Small intestine (tissue), 7 donors: ENCODE results near the gene SIX5. TPM values are rescaled to one million over a fixed set of nuclear protein-coding genes. Genes with fewer than 3 reads are reported as not detected.
A peak's percentile ranks its signal among the peaks of the same experiment; 100 is the strongest.

Experiments
- DNase-seq, 2 donors: peaks; one replicate each; pipeline versions ENCODE4 v3.0.0 to v3.0.0-alpha.2; 2013
- FAIRE-seq: peaks from 2 replicates; lab custom pipeline; 2012; peaks lifted over from hg19 to GRCh38; lab: Jason Lieb, UNC
- H3K27ac ChIP-seq, 3 donors: one replicate each; pipeline ENCODE4 v1.5.1; 2013; ENCODE audit warnings: low read length in 2 of 3, mild to moderate bottlenecking in 2 of 3, control low read depth in 1 of 3, inconsistent platforms in 1 of 3, low read depth in 1 of 3, moderate library complexity in 1 of 3
- H3K27me3 ChIP-seq, 3 donors: one replicate each; pipeline ENCODE4 v1.6.1; 2013; ENCODE audit warnings: low read length in 3 of 3, inconsistent platforms in 1 of 3; ENCODE audit not compliant: control insufficient read depth in 3 of 3, insufficient read depth in 3 of 3
- H3K36me3 ChIP-seq, 3 donors: one replicate each; pipeline ENCODE4 v1.6.1; 2013; ENCODE audit warnings: low read length in 3 of 3, inconsistent platforms in 1 of 3, low read depth in 1 of 3, mild to moderate bottlenecking in 1 of 3, moderate library complexity in 1 of 3; ENCODE audit not compliant: control insufficient read depth in 3 of 3, insufficient read depth in 2 of 3
- H3K4me1 ChIP-seq, 3 donors: one replicate each; pipeline ENCODE4 v1.6.1; 2013; ENCODE audit warnings: low read length in 2 of 3, inconsistent platforms in 1 of 3, low read depth in 1 of 3, mild to moderate bottlenecking in 1 of 3, moderate library complexity in 1 of 3; ENCODE audit not compliant: control insufficient read depth in 3 of 3, insufficient read depth in 2 of 3
- H3K4me3 ChIP-seq, 3 donors: one replicate each; pipeline ENCODE4 v1.5.1; 2013; ENCODE audit warnings: low read length in 3 of 3, control low read depth in 1 of 3, inconsistent platforms in 1 of 3, low read depth in 1 of 3, mild to moderate bottlenecking in 1 of 3, moderate library complexity in 1 of 3
- H3K9me3 ChIP-seq, 2 donors: one replicate each; pipeline ENCODE4 v1.6.1; 2013; ENCODE audit warnings: low read depth in 1 of 2, low read length in 1 of 2; ENCODE audit not compliant: control insufficient read depth in 2 of 2, insufficient read depth in 1 of 2
- WGBS, 3 donors: extraction: QIAGEN DNeasy Blood & Tissue Kit; methylation state at CpG; one replicate each; pipeline ENCODE4 v1.1.7; 2013; 5-methylcytosine and 5-hydroxymethylcytosine counted together
- polyA plus RNA-seq, 4 donors: library from polyadenylated mRNA; stranded (reverse) in 3 of 4; unstranded in 1 of 4; fragments of 200-250 nt in 3 of 4; fragments of 120-200 nt in 1 of 4; gene quantifications; one replicate each; pipeline versions ENCODE4 v1.2.1 to v1.2.3, GENCODE V29; 2013
- donor health status: healthy with polysubstance abuse.
- donor health status: control.
- donor health status: control.
- donor health status: Bipolar disorder and iron deficiency.
- donor health status: healthy.

The SIX5 gene
- polyA plus RNA-seq, 4 donors = 1.6 to 12.4 (median 6.3) TPM

DNA sequence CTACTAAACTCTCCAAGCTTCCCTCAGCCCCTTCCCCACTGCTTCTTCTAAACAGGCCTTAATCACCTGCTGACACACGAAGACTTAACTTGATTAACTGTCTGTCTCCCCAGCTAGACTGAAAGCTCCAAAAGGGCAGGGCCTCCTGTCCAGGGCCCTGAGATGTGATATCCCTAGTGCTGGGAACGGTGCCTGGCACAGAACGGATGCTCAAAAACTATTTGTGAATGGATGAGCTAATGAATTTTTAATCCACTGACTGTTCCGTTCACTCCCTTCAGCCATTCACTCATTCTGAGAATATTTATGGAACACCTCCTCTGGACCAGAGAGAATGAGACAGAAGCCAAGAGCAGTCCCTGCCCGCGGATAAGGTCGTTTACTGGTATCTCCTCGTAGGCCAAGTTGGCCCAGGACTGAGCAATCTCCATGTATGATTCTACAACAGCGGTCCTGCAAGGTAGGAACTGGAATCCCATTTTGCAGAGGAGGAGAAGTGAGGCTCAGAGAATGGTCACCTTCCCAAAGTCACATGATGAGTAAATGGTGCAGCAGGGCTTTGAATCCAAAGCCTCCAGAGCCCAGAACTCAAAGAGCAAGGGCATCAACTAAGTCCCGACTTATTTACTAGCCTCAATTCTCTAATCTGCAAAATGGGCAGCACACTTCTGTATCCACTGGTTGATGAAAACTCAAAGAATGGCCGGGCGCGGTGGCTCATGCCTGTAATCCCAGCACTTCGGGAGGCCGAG is 20.2 kb upstream of the SIX5 start:
- H3K4me3 ChIP-seq = no peak overlapping the region
- DNase-seq = no peak
- H3K27me3 ChIP-seq = no peaks in the 10 kb centered on the region
- FAIRE-seq = no peak
- no peaks in the 10 kb centered on the region for H3K9me3 ChIP-seq
- H3K4me1 ChIP-seq = peaks cover 0 to 13% (median 6%) of the 10 kb centered on the region in 3 donors
- WGBS, 3 donors = 93 to 95% (median 94%) methylated on average over 15 of the region's 15 CpGs
- H3K27ac ChIP-seq = no peak overlapping the region
- H3K36me3 ChIP-seq = peaks cover 2 to 65% (median 6%) of the 10 kb centered on the region in 3 donors

- H3K4me3 ChIP-seq = no peak overlapping the region
- H3K27ac ChIP-seq = no peak overlapping the region
- peaks cover 0 to 5% (median under 1%) of the 10 kb centered on the region in 3 donors for H3K4me1 ChIP-seq
- H3K9me3 ChIP-seq = no peaks in the 10 kb centered on the region
- DNase-seq (no peak), FAIRE-seq (no peak)
- WGBS, 3 donors = 91 to 93% (median 92%) methylated on average over 21 of the region's 21 CpGs
- peaks cover 2 to 78% (median 6%) of the 10 kb centered on the region in 3 donors for H3K36me3 ChIP-seq
- H3K27me3 ChIP-seq = no peaks in the 10 kb centered on the region
These were observed 17.5 kb upstream of the SIX5 start for GRCh38 chr19:45786533-45786894.

- Histone ChIP-seq H3K4me1 (peaks cover 0 to 2% (median 0%) of the 10 kb centered on the region in 3 donors), H3K36me3 (peaks cover 2 to 76% (median 6%) of the 10 kb centered on the region in 3 donors), H3K27ac (no peak overlapping the region), H3K9me3 (no peaks in the 10 kb centered on the region), H3K4me3 (no peak overlapping the region), H3K27me3 (no peaks in the 10 kb centered on the region)
- FAIRE-seq = no peak
- DNase-seq = no peak
- 91 to 94% (median 92%) methylated on average over 49 to 57 of the region's 57 CpGs for WGBS, 3 donors
These were observed 16.9 kb upstream of the SIX5 start for GRCh38 chr19:45785781-45786532.

GRCh38 chr19:45785097-45785496 is 16.0 kb upstream of the SIX5 start:
- Histone ChIP-seq H3K27me3 (no peaks in the 10 kb centered on the region), H3K4me3 (no peak overlapping the region), H3K36me3 (peaks cover 2 to 68% (median 6%) of the 10 kb centered on the region in 3 donors), H3K27ac (no peak overlapping the region), H3K4me1 (peaks cover 0 to 11% (median 0%) of the 10 kb centered on the region in 3 donors), H3K9me3 (no peaks in the 10 kb centered on the region)
- 80 to 90% (median 88%) methylated on average over 5 of the region's 5 CpGs for WGBS, 3 donors
- FAIRE-seq (no peak), DNase-seq (no peak)

DNA sequence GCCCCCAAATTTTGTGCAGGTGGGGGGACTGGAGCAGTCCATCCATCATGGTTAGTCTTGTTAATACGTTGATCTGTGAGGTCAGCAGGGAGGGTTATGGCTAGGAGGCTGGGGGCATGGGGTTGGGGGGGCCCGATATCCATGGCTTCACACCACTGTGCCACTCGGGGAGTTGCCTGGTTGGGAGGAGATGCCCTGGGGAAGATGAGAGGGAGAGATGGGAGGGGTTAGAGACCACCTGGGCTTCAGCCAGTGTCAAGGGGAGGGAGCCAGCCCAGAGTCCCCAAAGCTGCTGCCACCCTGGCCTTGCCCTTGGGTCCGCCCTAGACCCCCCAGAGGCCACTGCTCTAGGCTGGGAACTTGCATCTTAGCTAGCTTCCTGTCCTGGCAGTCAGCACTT is 15.0 kb upstream of the SIX5 start:
- Histone ChIP-seq H3K9me3 (no peaks in the 10 kb centered on the region), H3K4me1 (peaks cover 0 to 18% (median 5%) of the 10 kb centered on the region in 3 donors), H3K27ac (peak overlapping the region in 1 of 3 donors; percentile 36)

DNA sequence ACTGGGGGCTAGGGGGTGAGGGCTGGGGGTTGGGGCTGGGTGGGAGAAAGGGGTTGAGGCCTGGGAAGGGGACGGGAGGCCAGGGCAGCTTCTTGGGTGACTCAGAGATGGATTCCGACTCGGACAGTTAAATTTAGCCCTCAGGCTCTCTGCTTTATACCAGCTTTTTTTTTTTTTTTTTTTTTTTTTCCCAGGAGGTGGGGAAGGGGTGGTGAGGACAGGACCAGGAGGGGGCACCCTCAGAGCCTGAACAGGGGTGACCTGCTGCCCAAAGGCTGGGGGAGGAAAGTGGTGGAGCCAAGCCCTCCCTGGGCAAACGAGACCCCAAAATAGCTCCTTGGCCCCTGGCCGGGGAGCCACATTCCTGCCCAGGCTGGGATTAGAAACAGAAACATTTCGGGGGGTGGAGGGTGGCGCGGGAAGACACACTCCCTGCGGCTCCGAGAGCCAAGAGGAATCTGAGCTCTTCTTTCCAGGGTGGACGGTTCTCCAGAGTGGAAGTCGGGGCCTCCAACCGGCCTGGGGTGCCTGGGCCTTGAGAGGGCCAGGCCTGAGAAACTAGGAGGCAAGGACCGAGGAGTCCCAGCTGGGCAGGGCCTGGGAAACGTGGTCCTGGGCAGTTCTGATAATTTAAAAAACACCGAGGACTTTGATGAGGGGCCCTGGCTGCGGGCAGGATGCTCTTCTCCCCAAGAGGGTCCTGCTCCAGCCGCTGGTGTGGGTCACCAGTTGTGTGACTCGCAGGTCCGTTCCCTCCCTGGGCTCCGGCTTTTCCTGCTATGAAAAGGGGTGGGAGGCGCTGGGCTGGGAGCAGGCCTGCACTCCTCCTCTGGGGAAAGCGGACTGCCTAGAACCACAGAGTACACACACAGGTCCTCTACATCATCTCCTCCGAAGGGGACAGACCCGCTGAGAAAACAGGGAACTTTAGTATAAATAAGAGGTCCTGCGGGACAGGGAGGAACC is 14.1 kb upstream of the SIX5 start:
- Histone ChIP-seq H3K36me3 (peaks cover 2 to 61% (median 6%) of the 10 kb centered on the region in 3 donors), H3K27ac (peak overlapping the region in 2 of 3 donors; percentile 51 to 70), H3K9me3 (no peaks in the 10 kb centered on the region), H3K4me1 (peaks cover 0 to 28% (median 5%) of the 10 kb centered on the region in 3 donors), H3K27me3 (no peaks in the 10 kb centered on the region), H3K4me3 (no peak overlapping the region)
- WGBS, 3 donors = 69 to 88% (median 84%) methylated on average over 26 of the region's 26 CpGs
- FAIRE-seq (no peak), DNase-seq (no peak)

More for the DNA sequence above, 15.0 kb upstream of the SIX5 start:
- Histone ChIP-seq H3K36me3 (peaks cover 2 to 61% (median 6%) of the 10 kb centered on the region in 3 donors), H3K4me3 (no peak overlapping the region), H3K27me3 (no peaks in the 10 kb centered on the region)
- no peak for DNase-seq
- WGBS, 3 donors = 79 to 93% (median 88%) methylated on average over 4 of the region's 4 CpGs
- no peak for FAIRE-seq

GRCh38 chr19:45782162-45782691 is 13.2 kb upstream of the SIX5 start, which contains the start of gene DMPK:
TSS of gene DMPK (minus strand) at chr19:45782490. CDS start at chr19:45782352, 138 bp downstream.
- Histone ChIP-seq H3K9me3 (no peaks in the 10 kb centered on the region), H3K36me3 (peaks cover 2 to 62% (median 6%) of the 10 kb centered on the region in 3 donors), H3K27ac (peak within 1 kb of the TSS in 2 of 3 donors; percentile 51 to 70), H3K4me3 (peak within 1 kb of the TSS in 1 of 3 donors; percentile 39), H3K27me3 (no peaks in the 10 kb centered on the region), H3K4me1 (peaks cover 0 to 28% (median 5%) of the 10 kb centered on the region in 3 donors)
- peak in 1 of 2 donors; percentile 14 for DNase-seq
- WGBS, 3 donors = 40 to 45% (median 43%) methylated on average over 17 to 18 of the region's 18 CpGs
- FAIRE-seq = no peak
